ENCODE measurements around the gene CHIC2. TPM values are rescaled to one million over a fixed set of nuclear protein-coding genes. Genes with fewer than 3 reads are reported as not detected.
"Not testable (repeated sequence)": the region's sequence is repeated elsewhere in the genome, so short reads cannot be mapped to it uniquely, and the experiment has no call there.

The CHIC2 gene
- total RNA-seq = 51.3 TPM

DNA sequence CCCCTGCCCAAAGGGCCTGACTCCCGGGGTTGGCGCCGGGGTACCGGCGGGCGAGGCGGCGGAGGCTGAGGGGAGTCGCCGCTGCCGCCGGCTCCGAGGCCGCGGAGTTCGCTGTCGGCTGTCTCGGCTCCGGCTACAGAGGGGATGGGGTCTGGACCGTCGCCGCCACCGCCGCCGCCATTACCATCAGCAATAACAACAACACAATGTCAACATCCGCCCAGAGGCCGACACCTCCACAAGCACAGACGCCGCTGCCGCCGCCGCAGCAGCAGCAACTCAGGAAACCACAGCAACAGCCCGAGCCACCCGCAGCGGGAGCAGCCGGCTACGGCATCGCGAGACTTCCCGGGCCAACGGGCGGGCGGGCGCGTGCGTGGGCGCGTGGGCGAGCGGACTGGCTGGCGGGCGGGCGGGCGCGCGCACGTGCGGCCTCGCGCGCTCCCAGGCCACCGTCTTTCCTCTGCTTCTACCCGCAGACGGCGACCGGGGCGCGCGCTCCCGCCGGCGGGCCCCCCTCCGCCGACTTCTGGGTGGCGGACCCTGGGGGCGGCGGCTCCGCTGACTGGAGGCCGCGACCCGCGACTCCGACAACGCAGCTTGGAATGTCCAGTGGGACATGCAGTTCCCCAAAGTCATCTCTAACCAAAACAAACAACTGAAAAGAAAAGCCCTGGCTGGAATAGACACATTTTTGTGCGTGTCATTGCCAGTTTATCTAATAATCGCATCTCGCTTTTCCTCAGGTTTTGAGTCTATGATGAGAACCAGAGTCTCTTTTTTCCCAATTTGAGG, at the start of gene CHIC2:
TSS of gene CHIC2 (minus strand) at position 289 of the 795 bp plus-strand sequence. CDS start 305 bp downstream, outside the sequence.
- peak; percentile 92 for DNase-seq

- not testable (repeated sequence) for DNase-seq
Measured at GRCh38 chr4:54113206-54113605, 48.8 kb upstream of the CHIC2 start.

DNA sequence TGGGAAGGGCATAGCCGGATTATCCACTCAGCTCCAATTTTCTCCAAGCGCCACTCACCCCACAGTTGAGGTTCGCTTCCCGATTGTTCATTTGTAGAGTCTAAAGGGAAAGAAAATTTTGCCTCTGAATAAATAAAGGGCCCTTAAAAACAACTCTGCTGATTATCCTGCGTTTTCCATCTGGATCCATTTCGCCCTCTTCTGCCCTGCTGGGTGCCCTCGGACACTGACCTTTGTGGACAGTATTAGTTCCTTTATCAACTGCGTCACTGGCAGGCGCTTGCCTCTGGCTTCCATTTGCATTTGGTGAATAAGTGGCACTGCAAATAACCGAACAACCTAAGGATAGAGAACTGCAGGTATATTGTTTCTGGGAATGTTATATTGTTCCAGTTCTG, 45.6 kb upstream of the CHIC2 start:
- no peak for DNase-seq

DNA sequence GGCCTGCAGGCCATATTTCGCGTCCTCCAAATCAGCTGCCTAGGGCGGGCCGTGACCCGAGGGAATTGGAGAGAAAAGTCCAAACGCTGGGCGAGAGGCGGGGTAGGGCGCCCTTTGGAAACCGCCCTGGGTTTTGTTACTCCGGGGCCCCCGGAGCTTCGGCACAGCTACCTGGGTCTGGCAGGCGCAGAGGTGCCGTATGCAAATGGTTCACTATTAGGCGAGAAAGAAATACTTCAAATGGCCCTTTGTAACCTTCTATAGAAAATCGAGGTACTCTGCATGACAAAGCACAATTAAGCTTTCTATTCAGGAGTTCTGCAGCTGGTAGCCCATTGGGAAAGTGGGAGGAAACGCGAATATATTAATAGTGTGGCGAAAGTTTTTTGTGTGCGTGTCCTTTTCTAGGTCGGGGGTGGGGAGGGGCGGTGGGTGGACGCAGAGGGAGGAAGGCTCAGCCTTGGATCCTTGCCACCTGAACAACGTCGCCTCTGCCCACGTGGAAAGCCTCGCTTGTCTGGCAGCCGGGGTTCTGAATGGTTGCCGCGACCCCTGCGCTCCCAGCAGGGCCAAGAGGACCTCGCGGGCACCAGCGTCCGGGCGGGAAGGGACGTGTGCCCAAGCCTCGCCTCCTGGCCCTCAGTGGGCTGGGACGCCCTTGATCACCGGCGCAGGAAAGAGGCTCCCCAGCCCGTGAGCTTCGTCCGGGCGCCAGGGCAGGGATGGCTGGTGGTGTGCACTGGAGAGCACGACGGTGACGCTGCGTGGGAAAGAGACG, 45.0 kb upstream of the CHIC2 start:
- DNase-seq = no peak

DNA sequence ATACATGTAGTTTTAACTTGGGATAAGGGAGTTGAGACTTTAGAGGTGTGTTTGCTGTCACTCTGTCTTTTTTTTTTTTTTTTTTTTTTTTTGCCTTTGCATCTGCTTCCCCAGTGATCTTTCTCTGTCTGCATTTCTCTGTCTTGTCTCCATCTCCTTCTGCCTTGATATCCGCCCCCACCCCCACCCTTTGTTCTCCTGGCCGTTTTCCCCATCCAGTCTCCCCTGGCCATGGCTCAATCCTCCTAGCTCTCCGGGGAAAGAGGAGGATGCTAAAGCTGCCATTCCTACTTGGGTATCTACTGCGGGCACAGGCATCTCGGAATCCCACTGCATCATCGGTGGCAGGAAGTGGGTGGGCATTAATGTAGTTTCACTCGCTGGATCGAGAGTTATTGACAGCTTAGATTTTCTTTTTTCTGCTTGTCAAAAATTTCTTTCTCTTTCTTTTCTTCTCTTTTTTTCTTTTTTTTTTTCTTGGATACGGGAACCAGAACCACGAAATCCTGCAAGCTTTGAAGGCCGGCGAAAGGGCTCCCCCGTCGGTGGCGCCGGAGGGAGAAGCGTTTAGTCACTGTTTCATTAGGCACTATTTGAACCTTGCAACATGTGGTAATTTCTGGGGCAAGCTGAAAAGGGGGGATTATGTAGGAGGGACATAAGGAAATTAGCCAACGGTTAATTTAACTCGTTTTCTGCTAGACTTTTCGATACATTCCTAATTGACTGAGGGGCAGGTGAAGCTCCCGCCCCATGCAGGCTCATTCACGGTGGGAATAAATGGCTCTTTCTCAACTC, 43.7 kb upstream of the CHIC2 start:
- no peak for DNase-seq

DNA sequence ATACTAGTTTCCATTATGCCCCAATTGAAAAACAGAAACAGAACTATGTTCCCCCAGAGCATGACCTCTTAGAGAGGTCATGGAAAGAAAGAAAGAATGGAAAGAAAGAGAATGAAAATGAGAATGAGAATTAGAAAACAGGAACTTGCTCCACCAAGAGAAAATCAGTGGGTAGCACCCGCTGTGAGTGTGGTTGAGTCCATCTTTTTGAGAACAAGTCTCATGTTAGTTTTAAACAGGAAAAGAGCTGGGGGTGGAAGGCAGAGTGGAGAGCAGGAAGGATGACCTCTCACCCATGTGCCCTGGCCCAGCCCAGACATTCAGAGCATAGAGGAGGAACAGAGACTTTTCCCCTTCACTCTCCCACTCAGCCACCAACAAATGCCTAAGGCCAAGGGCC, 40.5 kb upstream of the CHIC2 start:
- no peak for DNase-seq

- no peak for DNase-seq
Measured at GRCh38 chr4:54103190-54103574, 38.8 kb upstream of the CHIC2 start.

DNA sequence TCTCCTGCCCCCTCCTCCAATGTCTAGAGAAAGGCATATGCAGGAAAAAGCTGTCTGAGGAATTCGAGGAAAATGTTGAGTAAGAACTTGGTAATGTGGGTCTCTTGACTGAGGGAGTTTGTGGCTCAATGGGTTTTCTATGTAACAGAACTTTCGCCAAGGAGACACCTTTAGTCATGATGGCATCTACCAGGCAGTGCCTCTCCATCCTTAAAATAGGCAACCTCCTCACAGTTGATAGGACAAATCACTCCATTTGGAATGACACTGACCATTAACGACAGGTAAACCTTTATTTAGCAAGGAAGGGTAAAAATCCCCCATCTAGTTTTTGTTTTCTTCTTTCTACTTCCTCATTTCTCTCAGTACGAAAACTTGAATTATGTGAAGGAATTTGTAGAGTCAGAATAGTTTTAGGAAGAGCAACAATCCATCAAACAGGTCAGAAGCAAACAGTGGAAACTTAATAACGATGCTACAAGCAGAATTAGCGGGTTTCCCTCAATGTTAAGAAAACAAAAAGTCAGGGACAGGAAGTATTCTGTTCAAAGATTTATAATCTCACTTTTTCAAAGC, 38.2 kb upstream of the CHIC2 start:
- DNase-seq = no peak

GRCh38 chr4:54101190-54102041, 37.0 kb upstream of the CHIC2 start:
- DNase-seq = no peak

GRCh38 chr4:54100595-54101189, 36.3 kb upstream of the CHIC2 start:
- no peak for DNase-seq

DNA sequence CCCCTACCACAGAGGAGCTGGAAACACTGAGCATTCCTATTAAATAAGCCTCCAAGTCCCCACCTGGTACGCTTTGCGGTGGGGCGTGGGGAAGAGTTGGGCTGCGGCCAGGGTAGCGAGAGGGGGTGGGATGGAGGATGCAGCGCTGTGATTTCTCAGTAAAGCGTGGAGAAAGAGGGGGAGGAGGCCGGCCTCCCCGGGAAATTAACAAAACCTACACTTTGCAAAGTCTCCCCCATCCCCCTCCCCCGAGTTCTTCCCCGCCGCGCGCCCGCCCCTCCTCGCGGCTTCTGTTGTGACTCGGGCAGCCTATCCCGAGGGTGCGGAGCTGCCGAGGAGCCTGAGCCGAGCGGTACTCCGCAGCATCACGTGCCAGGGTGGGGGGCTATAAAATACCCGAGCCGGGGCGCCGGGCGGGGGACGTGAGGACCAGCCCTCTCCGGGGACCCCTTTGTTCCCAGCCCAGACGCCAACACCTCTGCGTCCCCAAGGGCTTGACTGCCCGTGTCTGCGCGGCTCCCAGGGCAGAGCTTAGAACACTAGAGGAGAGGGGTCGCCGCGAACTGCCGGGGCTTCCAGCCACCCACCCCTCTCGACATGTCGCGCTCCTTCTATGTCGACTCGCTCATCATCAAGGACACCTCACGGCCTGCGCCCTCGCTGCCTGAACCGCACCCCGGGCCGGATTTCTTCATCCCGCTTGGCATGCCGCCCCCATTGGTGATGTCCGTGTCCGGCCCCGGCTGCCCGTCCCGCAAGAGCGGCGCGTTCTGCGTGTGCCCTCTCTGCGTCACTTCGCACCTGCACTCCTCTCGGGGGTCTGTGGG, 35.6 kb upstream of the CHIC2 start, which contains the start of gene GSX2:
TSS of gene GSX2 (plus strand) at position 416 of the 827 bp plus-strand sequence. CDS start at position 598, 182 bp downstream.
- DNase-seq = no peak

DNA sequence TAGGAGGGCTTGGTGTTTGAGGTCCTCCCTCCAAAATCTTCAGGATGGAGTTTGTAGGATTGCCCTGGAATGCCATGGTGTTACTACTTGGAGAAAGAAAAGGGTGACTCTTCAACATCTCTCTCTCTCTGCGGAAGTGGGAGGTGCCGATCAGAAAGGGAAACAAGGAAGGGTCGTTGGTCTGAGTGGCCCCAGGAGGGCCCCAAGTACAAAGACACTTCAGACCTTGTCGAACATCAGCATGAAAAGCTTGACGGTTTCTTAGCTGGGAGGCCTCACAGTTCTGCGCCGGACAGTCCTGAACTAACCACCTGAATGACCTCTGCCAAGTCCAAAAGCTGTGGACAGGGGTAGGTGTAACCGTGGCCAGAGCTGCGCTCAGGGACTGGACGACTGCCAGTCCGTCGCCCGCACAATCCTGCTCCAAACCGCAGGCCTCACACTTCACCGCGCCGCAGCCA, 34.9 kb upstream of the CHIC2 start:
- no peak for DNase-seq

- no peak for DNase-seq
Measured at GRCh38 chr4:54098375-54098774, 34.0 kb upstream of the CHIC2 start.

GRCh38 chr4:54097152-54097551, 32.7 kb upstream of the CHIC2 start:
- DNase-seq = no peak

DNA sequence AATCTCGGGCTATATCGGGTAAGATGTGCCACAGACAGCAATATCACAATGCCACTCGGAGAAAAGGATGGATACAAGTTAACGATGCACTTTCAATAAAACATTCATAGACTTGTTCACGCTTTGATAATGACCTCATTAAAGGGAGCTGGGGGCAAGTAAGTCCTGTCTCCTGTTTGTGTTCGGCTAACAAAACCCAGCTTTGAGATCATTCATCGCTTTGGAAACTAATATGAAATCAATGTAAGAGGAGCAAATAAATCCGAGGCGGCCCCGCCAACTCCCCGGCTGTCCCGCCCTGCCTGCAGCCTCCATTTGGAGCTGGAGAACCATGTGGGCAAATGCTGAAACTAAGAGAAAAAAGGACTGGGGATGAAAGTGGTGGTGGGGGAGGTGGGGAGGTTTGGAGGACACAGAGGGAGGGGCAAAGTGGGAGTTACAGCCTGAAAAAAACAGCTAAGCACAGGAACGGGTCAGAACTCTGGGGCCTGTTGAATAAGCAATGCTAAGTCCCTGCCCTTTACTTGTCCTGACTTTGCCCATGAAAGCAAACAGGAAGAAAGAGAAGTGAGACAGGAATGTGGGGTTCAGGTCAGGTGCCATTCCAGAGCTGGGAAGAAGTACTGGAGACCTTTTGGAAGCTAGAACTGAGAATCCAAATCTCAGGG, 32.0 kb upstream of the CHIC2 start:
- no peak for DNase-seq

DNA sequence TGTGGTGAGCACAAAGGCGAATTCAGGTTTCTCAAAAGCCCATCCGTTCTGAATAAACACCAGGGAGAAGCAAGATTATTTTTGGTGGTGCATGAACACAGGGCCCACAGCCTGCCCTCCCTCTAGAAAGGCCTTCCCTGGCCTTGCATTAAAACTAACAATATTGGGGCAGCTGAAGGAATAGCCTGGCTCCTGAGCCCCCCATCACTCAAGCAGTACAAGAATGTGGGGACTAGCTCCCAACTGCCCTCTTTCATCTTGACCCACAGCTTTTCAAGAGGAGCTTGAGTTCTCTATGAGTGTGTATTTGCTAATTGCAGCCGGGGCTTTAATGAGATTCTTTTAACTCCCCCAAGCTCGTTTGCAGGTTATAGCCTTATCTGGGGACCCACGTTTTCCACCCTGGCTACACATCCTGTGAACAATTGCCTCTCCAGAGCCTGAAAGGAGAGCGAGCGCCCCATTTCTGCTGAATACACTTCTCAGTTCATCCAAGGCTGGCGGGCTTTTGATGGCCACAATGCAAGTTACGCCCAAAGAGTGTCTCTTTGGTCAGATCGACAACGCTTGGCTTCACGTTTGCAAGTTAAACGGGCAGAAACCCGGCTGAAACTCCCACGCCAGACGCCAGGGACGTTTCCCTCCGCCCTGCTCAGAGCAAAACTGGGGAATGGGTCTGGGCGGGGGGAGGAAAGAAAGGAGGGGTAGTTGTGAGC, 30.9 kb upstream of the CHIC2 start:
- DNase-seq = no peak

GRCh38 chr4:54094451-54094850, 30.0 kb upstream of the CHIC2 start:
- no peak for DNase-seq
